ENCODE results near the gene FALEC.

- TF ChIP-seq, protein P1, sequence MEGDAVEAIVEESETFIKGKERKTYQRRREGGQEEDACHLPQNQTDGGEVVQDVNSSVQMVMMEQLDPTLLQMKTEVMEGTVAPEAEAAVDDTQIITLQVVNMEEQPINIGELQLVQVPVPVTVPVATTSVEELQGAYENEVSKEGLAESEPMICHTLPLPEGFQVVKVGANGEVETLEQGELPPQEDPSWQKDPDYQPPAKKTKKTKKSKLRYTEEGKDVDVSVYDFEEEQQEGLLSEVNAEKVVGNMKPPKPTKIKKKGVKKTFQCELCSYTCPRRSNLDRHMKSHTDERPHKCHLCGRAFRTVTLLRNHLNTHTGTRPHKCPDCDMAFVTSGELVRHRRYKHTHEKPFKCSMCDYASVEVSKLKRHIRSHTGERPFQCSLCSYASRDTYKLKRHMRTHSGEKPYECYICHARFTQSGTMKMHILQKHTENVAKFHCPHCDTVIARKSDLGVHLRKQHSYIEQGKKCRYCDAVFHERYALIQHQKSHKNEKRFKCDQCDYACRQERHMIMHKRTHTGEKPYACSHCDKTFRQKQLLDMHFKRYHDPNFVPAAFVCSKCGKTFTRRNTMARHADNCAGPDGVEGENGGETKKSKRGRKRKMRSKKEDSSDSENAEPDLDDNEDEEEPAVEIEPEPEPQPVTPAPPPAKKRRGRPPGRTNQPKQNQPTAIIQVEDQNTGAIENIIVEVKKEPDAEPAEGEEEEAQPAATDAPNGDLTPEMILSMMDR (IDR thresholded peaks at IDR 0.05): no peak
- no peak for TF ChIP-seq POLR2A (IDR thresholded peaks at IDR 0.05)
Observed at GRCh38 chr1:150536836-150537731, 21.5 kb downstream of the FALEC start.

All from uterus (tissue), 2 donors.